ENCODE results near the gene CREBRF. TPM values are rescaled to one million over a fixed set of nuclear protein-coding genes. Genes with fewer than 3 reads are reported as not detected.
"Not testable (repeated sequence)": the region's sequence is repeated elsewhere in the genome, so short reads cannot be mapped to it uniquely, and the experiment has no call there.

CREBRF gene
- total and polyA plus RNA-seq, 4 donors: 8.1 to 48.5 (median 15.7) TPM

GRCh38 chr5:173152547-173152946 lies 96.4 kb downstream of the CREBRF start:
- no peak for TF ChIP-seq CTCF (IDR thresholded peaks at IDR 0.05; ENCODE audit: control extremely low read depth, extremely low read depth)
- DNase-seq: no peak
- no peak for ATAC-seq (ENCODE audit: insufficient read depth, low FRiP score)
- 97 to 98% methylated on average over 5 of the region's 5 CpGs for WGBS, 2 donors
- H3K36me3 ChIP-seq (ENCODE audit: control insufficient read depth in 4 of 4, insufficient read depth in 4 of 4, low read length in 4 of 4): peaks cover 8 to 33% (median 20%) of the 10 kb centered on the region in 4 donors
- H3K9ac ChIP-seq (ENCODE audit: insufficient read depth in 1 of 2, low read length in 2 of 2): no peak overlapping the region
- no peaks in the 10 kb centered on the region for H3K9me3 ChIP-seq (ENCODE audit: control insufficient read depth in 4 of 4, insufficient read depth in 3 of 4, low read length in 3 of 4)
- no peak overlapping the region for H3K27ac ChIP-seq (ENCODE audit: low read depth in 1 of 2, low read length in 1 of 2)
- no peak overlapping the region for H3K4me3 ChIP-seq
- H3K4me1 ChIP-seq (ENCODE audit: control insufficient read depth in 5 of 5, insufficient read depth in 5 of 5, low read length in 5 of 5): no peaks in the 10 kb centered on the region
- H3K27me3 ChIP-seq (ENCODE audit: control insufficient read depth in 3 of 3, insufficient read depth in 3 of 3, low read length in 2 of 3): no peaks in the 10 kb centered on the region

GRCh38 chr5:173153842-173154241 lies 97.7 kb downstream of the CREBRF start:
- Histone ChIP-seq H3K27ac (ENCODE audit: low read depth in 1 of 2, low read length in 1 of 2) (no peak overlapping the region), H3K9me3 (ENCODE audit: control insufficient read depth in 4 of 4, insufficient read depth in 3 of 4, low read length in 3 of 4) (no peaks in the 10 kb centered on the region), H3K36me3 (ENCODE audit: control insufficient read depth in 4 of 4, insufficient read depth in 4 of 4, low read length in 4 of 4) (peaks cover 5 to 32% (median 17%) of the 10 kb centered on the region in 4 donors), H3K9ac (ENCODE audit: insufficient read depth in 1 of 2, low read length in 2 of 2) (no peak overlapping the region), H3K27me3 (ENCODE audit: control insufficient read depth in 3 of 3, insufficient read depth in 3 of 3, low read length in 2 of 3) (no peaks in the 10 kb centered on the region), H3K4me1 (ENCODE audit: control insufficient read depth in 5 of 5, insufficient read depth in 5 of 5, low read length in 5 of 5) (no peaks in the 10 kb centered on the region), H3K4me3 (no peak overlapping the region)
- ATAC-seq (ENCODE audit: insufficient read depth, low FRiP score): no peak
- TF ChIP-seq CTCF (IDR thresholded peaks at IDR 0.05; ENCODE audit: control extremely low read depth, extremely low read depth): no peak
- DNase-seq: no peak
- WGBS, 2 donors: 92 to 94% methylated on average over 7 of the region's 7 CpGs

- H3K27me3 ChIP-seq (ENCODE audit: control insufficient read depth in 3 of 3, insufficient read depth in 3 of 3, low read length in 2 of 3); H3K9ac ChIP-seq (ENCODE audit: insufficient read depth in 1 of 2, low read length in 2 of 2); H3K9me3 ChIP-seq (ENCODE audit: control insufficient read depth in 4 of 4, insufficient read depth in 3 of 4, low read length in 3 of 4); H3K4me1 ChIP-seq (ENCODE audit: control insufficient read depth in 5 of 5, insufficient read depth in 5 of 5, low read length in 5 of 5); DNase-seq; H3K4me3 ChIP-seq; ATAC-seq (ENCODE audit: insufficient read depth, low FRiP score); H3K27ac ChIP-seq (ENCODE audit: low read depth in 1 of 2, low read length in 1 of 2): not testable (repeated sequence)
- H3K36me3 ChIP-seq (ENCODE audit: control insufficient read depth in 4 of 4, insufficient read depth in 4 of 4, low read length in 4 of 4): peaks cover 5 to 30% (median 18%) of the 10 kb centered on the region in 4 donors
- WGBS, 2 donors: 93 to 95% methylated on average over 5 of the region's 5 CpGs
Observed at GRCh38 chr5:173154619-173155018, 98.5 kb downstream of the CREBRF start.

- H3K36me3 ChIP-seq (ENCODE audit: control insufficient read depth in 4 of 4, insufficient read depth in 4 of 4, low read length in 4 of 4): peaks cover 3 to 38% (median 22%) of the 10 kb centered on the region in 4 donors
- no peak for TF ChIP-seq CTCF (IDR thresholded peaks at IDR 0.05; ENCODE audit: control extremely low read depth, extremely low read depth)
- DNase-seq: no peak
- ATAC-seq (ENCODE audit: insufficient read depth, low FRiP score): no peak
- 39 to 89% methylated on average over 2 of the region's 2 CpGs for WGBS, 2 donors
- H3K27ac ChIP-seq (ENCODE audit: low read depth in 1 of 2, low read length in 1 of 2): no peak overlapping the region
- H3K27me3 ChIP-seq (ENCODE audit: control insufficient read depth in 3 of 3, insufficient read depth in 3 of 3, low read length in 2 of 3): no peaks in the 10 kb centered on the region
- H3K4me1 ChIP-seq (ENCODE audit: control insufficient read depth in 5 of 5, insufficient read depth in 5 of 5, low read length in 5 of 5): no peaks in the 10 kb centered on the region
- H3K9me3 ChIP-seq (ENCODE audit: control insufficient read depth in 4 of 4, insufficient read depth in 3 of 4, low read length in 3 of 4): no peaks in the 10 kb centered on the region
- H3K4me3 ChIP-seq: no peak overlapping the region
- no peak overlapping the region for H3K9ac ChIP-seq (ENCODE audit: insufficient read depth in 1 of 2, low read length in 2 of 2)
Observed at GRCh38 chr5:173155912-173156311, 99.8 kb downstream of the CREBRF start.

All from lung (tissue), 12 donors.